ENCODE results near the gene ST3GAL3.

ST3GAL3 gene

DNA sequence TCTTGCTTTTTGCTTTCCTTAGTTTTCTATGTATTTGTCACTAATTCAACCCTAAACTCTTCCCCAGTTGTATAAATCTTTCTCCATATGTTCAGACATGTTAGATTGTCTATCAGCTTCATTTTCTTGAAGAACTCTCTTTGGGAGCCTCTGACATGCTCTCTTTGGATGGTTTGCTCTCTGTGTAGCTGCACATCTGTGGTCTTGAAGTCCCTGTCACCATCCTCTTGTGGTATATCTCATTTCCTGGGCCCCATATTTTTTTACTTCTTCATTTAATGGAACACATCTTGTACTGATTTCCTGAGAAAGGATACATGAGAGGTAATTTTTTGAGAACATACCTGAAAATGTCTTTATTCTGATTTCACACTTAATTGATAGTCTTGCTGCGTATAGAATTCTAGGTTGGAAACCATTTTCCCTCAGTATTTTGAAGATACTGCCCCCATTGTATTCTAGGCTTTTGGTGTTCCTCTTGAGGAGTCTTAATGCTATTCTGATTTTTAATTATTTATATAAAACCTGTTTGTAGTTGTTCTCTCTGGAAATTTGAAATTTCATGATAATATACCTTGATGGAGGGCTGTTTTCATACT is 72.6 kb downstream of the ST3GAL3 start (continued):
- no peak for TF ChIP-seq REST (tag by site-specific recombination; IDR thresholded peaks at IDR 0.05)
- TF ChIP-seq SCRT1 (tag by site-specific recombination; IDR thresholded peaks at IDR 0.05; ENCODE audit: borderline replicate concordance) = no peak
- TF ChIP-seq ZNF530 (tag by site-specific recombination; IDR thresholded peaks at IDR 0.05; ENCODE audit: low read depth) = no peak

DNA sequence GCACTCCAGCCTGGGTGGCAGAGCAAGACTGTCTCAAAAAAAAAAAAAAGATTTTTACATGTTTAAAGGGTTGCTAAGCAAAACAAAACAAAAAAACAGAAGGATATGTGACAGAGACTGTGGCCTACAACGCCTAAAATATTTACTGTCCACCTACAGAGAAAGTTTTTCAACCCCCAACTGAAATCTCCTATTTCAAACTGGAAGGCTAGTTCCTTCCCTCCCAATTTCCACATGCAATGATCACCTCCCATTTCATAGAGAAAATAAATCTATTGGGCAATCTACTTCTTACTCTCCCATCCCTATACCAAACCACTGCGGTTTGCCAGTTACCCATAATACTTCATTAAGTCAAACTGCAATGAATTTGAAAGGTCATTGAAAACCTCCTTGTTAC is 74.2 kb downstream of the ST3GAL3 start:
- Histone ChIP-seq H3K4me1 (ENCODE audit: control insufficient read depth, insufficient read depth, low read length) (no peaks in the 10 kb centered on the region), H3K4me3 (ENCODE audit: low read depth, low read length) (no peak overlapping the region), H3K9me3 (ENCODE audit: control insufficient read depth, insufficient read depth, low read depth, low read length) (no peaks in the 10 kb centered on the region), H3K27ac (ENCODE audit: extremely low read depth, low read depth, low read length) (no peak overlapping the region), H3K36me3 (ENCODE audit: control insufficient read depth in 2 of 2, insufficient read depth in 1 of 2, low read length in 2 of 2) (no peaks in the 10 kb centered on the region)
- TF ChIP-seq ZNF654 (tag by site-specific recombination; IDR thresholded peaks at IDR 0.05; ENCODE audit: low read depth) (no peak), YY2 (tag by site-specific recombination; IDR thresholded peaks at IDR 0.05) (no peak), ZNF324 (tag by site-specific recombination; IDR thresholded peaks at IDR 0.05) (no peak), ZNF169 (tag by site-specific recombination; IDR thresholded peaks at IDR 0.05) (no peak)
- POLR2A ChIA-PET = no interaction called here
- CTCF ChIA-PET = interaction anchor here (0.5 kb wide), 1 partner anchor 22 kb away, joined by 7 read pairs; no protein-coding TSS in a partner anchor

- Histone ChIP-seq H3K9me3 (ENCODE audit: control insufficient read depth, insufficient read depth, low read depth, low read length) (no peaks in the 10 kb centered on the region), H3K36me3 (ENCODE audit: control insufficient read depth in 2 of 2, insufficient read depth in 1 of 2, low read length in 2 of 2) (no peaks in the 10 kb centered on the region), H3K4me3 (ENCODE audit: low read depth, low read length) (no peak overlapping the region), H3K27ac (ENCODE audit: extremely low read depth, low read depth, low read length) (no peak overlapping the region), H3K4me1 (ENCODE audit: control insufficient read depth, insufficient read depth, low read length) (no peaks in the 10 kb centered on the region)
- ChIA-PET POLR2A (no interaction called here), CTCF (interaction anchor here (0.6 to 2.4 kb wide), 2 partner anchors 152 to 342 kb away, joined by 3 to 12 read pairs; no protein-coding TSS in a partner anchor)
- TF ChIP-seq RBAK (tag by site-specific recombination; IDR thresholded peaks at IDR 0.05) (no peak), ZNF530 (tag by site-specific recombination; IDR thresholded peaks at IDR 0.05; ENCODE audit: low read depth) (no peak), ZNF184 (tag by site-specific recombination; IDR thresholded peaks at IDR 0.05) (peak; percentile 97)
These were observed 75.8 kb downstream of the ST3GAL3 start for GRCh38 chr1:43783096-43783670.

GRCh38 chr1:43783671-43784205 is 76.4 kb downstream of the ST3GAL3 start:
- Histone ChIP-seq H3K9me3 (ENCODE audit: control insufficient read depth, insufficient read depth, low read depth, low read length) (no peaks in the 10 kb centered on the region), H3K4me3 (ENCODE audit: low read depth, low read length) (no peak overlapping the region), H3K36me3 (ENCODE audit: control insufficient read depth in 2 of 2, insufficient read depth in 1 of 2, low read length in 2 of 2) (no peaks in the 10 kb centered on the region), H3K27ac (ENCODE audit: extremely low read depth, low read depth, low read length) (no peak overlapping the region), H3K4me1 (ENCODE audit: control insufficient read depth, insufficient read depth, low read length) (no peaks in the 10 kb centered on the region)
- ChIA-PET POLR2A (no interaction called here), CTCF (interaction anchor here (0.6 to 2.4 kb wide), 3 partner anchors 20 to 342 kb away, joined by 3 to 12 read pairs (median 3); no protein-coding TSS in a partner anchor)
- TF ChIP-seq ZNF24 (tag by site-specific recombination; IDR thresholded peaks at IDR 0.05) (no peak), ZNF184 (tag by site-specific recombination; IDR thresholded peaks at IDR 0.05) (no peak), KLF8 (tag by site-specific recombination; IDR thresholded peaks at IDR 0.05) (no peak), ZNF776 (tag by site-specific recombination; IDR thresholded peaks at IDR 0.05; ENCODE audit: borderline replicate concordance) (no peak), ZNF366 (tag by site-specific recombination; conservative IDR thresholded peaks at IDR 0.05) (no peak), ZNF362 (tag by site-specific recombination; IDR thresholded peaks at IDR 0.05) (no peak), ZSCAN4 (tag by site-specific recombination; IDR thresholded peaks at IDR 0.05) (no peak), ZNF658 (tag by site-specific recombination; IDR thresholded peaks at IDR 0.05) (no peak), ZNF350 (tag by site-specific recombination; IDR thresholded peaks at IDR 0.05) (no peak), ZNF473 (tag by site-specific recombination; IDR thresholded peaks at IDR 0.05) (no peak), KLF1 (tag by site-specific recombination; IDR thresholded peaks at IDR 0.05) (no peak), ZNF2 (tag by site-specific recombination; IDR thresholded peaks at IDR 0.05) (no peak), ZNF791 (tag by site-specific recombination; IDR thresholded peaks at IDR 0.05) (no peak)
- TF ChIP-seq, protein P1, sequence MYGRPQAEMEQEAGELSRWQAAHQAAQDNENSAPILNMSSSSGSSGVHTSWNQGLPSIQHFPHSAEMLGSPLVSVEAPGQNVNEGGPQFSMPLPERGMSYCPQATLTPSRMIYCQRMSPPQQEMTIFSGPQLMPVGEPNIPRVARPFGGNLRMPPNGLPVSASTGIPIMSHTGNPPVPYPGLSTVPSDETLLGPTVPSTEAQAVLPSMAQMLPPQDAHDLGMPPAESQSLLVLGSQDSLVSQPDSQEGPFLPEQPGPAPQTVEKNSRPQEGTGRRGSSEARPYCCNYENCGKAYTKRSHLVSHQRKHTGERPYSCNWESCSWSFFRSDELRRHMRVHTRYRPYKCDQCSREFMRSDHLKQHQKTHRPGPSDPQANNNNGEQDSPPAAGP (tag by site-specific recombination; IDR thresholded peaks at IDR 0.05) = no peak
